GM19397 (cell line): ENCODE results near the gene TECTB.

Experiments used
- ATAC-seq: cut with Tn5 transposase; IDR thresholded peaks from one replicate; pipeline ENCODE4 v1.9.1; 2021; ENCODE audit warnings: mild to moderate bottlenecking, moderate library complexity; ENCODE audit not compliant: unreplicated experiment

Gene TECTB

DNA sequence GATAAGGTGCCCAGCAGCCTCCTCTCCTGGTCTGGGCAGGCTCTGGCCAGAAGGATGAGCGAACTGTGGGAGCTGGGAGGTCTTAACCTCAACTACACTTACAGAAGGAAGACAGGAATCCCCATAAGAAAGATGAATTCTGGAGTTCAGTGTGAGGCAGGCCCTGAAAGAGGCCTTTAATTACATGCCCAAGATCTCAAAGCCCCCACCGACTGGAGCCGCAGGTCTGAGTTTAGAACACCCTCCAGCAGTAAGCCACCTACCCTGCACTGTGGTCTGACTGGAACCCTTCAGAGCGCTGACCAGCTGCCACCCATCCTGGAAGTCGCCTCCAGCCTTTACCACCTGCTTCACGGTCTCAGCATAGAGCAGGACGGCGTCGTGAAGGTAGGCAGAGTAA is 62.5 kb downstream of the TECTB start:
- ATAC-seq = no peak

DNA sequence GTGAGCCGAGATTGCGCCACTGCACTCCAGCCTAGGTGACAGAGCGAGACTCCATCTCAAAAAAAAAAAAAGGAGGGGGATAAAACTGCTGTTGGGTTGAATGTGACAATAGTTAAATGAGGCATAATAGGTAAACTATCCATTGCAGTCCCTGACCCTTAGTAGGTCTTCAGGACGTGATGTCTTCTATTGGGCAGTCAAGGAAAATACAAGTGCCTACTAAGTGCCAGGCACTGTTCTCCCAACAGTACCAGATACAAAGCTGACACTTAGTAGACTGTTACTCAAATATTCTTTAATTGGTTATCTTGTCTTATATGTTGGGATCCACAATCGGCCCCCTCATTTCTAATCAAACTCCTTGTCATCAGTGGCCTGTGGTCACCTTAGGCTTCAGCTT is 63.6 kb downstream of the TECTB start:
- ATAC-seq = no peak

DNA sequence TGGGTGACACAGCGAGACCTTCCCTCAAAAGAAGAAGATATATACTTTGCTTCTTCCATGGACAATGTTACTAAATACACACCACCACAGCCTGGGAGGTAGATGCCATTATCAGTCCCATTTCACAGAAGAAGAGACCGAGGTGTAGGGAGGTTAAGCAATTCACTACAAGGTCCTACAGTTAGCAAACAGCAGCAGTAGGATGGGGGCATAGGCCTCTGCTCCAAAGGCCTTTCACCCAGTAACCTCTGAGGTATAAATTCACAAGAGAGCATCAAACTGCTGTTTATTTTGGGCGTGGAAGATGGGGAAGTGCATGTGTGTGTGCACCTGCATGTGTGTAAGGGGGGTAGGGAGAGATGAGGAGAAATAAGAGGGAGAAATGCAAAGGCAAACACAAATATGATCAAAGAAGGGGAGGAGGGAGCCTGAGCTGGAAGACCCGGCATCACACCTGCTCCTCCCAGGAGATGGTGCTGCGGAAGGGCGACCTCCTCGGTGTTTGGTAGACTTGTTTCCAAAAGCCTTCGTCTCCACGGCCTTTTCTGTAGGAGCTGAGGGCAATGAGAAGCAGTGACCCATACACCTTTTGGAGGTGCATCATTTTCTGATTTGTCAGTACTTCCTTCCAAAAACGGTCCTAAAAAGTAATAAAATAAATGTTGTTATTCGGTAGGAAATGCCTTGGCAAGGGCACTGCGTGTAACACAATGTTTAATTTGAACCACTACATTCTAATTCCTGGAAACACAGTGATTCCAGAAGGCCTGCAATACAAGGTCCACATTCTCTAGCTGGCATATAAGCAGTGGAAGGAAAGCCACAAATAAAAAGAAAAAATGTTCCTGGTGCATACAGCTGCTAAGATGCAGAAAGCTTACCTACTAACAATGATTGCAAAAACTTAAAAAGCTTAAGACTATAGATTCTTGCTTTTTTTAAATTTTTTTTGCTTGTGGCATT is 64.8 kb downstream of the TECTB start:
- no peak for ATAC-seq

DNA sequence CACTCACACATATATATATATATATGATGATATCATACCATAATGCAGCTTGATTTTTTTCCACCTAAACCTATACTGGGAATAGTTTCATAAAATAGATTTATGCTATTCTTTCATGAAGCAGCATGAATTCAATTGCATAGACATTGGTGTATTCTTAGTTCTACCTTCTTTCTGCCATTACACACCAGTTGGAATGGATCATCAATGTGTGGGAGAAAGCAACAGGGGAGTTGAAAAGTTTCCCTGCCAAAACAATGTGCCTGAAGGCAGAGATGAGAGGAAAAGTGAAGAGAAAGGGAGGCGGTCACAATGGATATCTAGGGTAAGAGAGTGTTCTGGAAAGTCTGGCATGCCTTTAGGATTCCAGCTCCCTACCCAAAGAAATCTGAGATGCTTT is 65.6 kb downstream of the TECTB start:
- no peak for ATAC-seq

DNA sequence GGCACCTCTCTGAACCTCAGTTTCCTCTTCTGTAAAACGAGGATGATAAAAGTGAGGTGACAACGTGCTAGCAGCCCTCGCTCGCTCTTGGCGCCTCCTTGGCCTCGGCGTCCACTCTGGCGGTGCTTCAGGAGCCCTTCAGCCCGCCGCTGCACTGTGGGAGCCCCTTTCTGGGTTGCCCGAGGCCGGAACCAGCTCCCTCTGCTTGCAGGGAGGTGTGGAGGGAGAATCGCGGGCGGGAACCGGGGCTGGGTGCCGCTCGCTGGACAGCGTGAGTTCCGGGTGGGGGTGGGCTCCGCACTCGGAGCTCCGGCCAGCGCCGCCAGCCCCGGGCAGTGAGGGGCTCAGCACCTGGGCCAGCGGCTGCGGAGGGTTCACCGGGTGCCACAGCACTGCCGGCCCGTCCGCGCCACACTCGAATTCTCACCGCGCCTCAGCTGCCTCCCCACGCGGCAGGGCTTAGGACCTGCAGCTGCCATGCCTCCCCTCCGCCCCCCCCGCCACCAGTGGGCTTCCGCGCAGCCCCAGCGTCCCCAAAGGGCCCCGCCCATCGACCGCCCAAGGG is 66.4 kb downstream of the TECTB start:
- no peak for ATAC-seq

DNA sequence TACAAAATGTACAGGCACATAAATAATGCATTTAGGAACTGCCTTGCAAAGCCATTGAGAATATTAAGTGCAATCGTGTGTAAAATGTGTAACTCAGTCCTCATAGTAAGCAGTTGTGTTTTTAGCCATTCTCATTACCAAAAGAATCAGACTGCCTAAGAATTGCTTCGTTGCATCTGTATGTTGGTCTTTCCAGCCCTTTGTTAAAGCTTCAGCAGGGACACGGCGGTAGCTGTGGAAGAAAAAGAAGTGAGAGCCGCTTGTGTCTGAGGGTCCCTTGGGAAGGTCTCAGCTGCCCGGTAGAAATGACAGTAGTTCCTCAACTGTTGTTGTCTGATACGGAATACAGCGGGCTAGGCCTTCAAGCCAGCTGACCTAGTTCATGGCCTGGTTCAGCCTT is 67.9 kb downstream of the TECTB start:
- no peak for ATAC-seq

DNA sequence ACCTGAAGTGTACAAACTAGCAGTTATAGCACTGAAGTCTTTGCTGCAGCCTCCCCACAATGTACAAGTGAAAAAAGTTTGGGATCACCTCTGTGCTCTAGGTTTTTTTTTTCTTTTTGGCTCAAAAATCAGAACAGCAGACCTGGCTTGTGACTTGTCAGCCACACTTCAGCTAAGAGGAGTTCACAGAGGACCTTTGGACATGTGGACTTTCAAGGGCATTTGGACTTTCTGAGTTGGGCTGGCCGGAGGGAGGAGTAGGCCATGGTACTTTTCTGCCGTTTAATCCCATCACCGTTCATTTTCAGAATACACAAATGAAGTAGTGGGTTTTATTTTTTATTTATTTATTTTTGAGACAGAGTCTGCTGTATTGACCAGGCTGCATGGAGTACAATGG is 68.8 kb downstream of the TECTB start:
- no peak for ATAC-seq

DNA sequence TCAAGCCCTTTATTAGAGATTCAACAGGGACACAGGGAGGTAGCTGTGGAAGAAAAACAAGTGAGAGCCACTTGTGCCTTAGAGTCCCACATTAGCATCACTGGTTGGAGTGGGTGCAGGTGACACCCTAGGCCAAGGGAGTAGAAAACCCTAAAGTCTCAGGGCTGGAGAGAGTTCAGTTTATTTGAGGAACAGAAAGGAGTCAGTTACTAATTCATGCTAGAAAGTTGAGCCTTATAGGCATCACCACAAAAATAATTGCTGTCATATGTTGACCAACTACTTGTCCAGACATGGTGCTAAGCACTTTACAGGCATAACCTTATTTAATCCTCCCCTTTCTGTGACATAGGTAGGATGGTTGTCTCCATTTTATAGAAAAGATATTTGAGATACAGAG is 69.8 kb downstream of the TECTB start:
- no peak for ATAC-seq
